Measurements from ENCODE around the gene TIMM44. TPM values are rescaled to one million over a fixed set of nuclear protein-coding genes. Genes with fewer than 3 reads are reported as not detected.

Gene TIMM44
- total and polyA plus RNA-seq, 4 donors, result 17.7 to 35.8 (median 26.6) TPM

- no peak for DNase-seq (ENCODE audit: low spot score)
- TF ChIP-seq MAX (IDR thresholded peaks at IDR 0.05) (no peak), HNF4A (conservative IDR thresholded peaks at IDR 0.05) (no peak), SP1 (IDR thresholded peaks at IDR 0.05) (no peak), YY1 (IDR thresholded peaks at IDR 0.05) (no peak), HNF4G (IDR thresholded peaks at IDR 0.05) (no peak), FOXA2 (IDR thresholded peaks at IDR 0.05) (no peak), EGR1 (IDR thresholded peaks at IDR 0.05; ENCODE audit: low read depth in 2 of 2) (no peak), RAD21 (IDR thresholded peaks at IDR 0.05) (no peak), ATF3 (IDR thresholded peaks at IDR 0.05) (no peak), NR2F2 (IDR thresholded peaks at IDR 0.05) (no peak), RXRA (IDR thresholded peaks at IDR 0.05) (no peak), TAF1 (conservative IDR thresholded peaks at IDR 0.05) (no peak), REST (IDR thresholded peaks at IDR 0.05) (no peak), CTCF (IDR thresholded peaks at IDR 0.05; ENCODE audit: low read depth, low read length, missing input control) (no peak)
- no peaks in the 10 kb centered on the region for H3K36me3 ChIP-seq (ENCODE audit: control insufficient read depth in 4 of 4, insufficient read depth in 3 of 4, low read depth in 1 of 4, low read length in 3 of 4)
- WGBS, result 84% methylated on average over 6 of the region's 6 CpGs
- no peaks in the 10 kb centered on the region for H3K9me3 ChIP-seq (ENCODE audit: control insufficient read depth in 4 of 4, low read length in 3 of 4)
- peaks cover 0 to 3% (median under 1%) of the 10 kb centered on the region in 4 donors for H3K4me1 ChIP-seq (ENCODE audit: control insufficient read depth in 4 of 4, insufficient read depth in 4 of 4, low read length in 3 of 4)
- no peak overlapping the region for H3K4me3 ChIP-seq (ENCODE audit: low read depth in 1 of 3, low read length in 3 of 3)
- H3K9ac ChIP-seq (ENCODE audit: low read depth in 1 of 2, low read length in 2 of 2), result no peak overlapping the region
- no peak overlapping the region for H3K27ac ChIP-seq (ENCODE audit: low read depth in 1 of 2, low read length in 2 of 2)
- H3K27me3 ChIP-seq (ENCODE audit: control insufficient read depth in 4 of 4, insufficient read depth in 4 of 4, low read length in 3 of 4), result peaks cover 0 to 8% (median 6%) of the 10 kb centered on the region in 4 donors
Observed at GRCh38 chr19:7877249-7877836, 66.1 kb downstream of the TIMM44 start.

Other genes with a start within 250 kb of the TIMM44 start
- gene FCER2, start 241.5 kb downstream of the TIMM44 start, total RNA-seq, result under 1 TPM in 1 of 2 donors, not detected in 1; 0.14 TPM
- gene FCER2, start 241.5 kb downstream of the TIMM44 start, polyA plus RNA-seq, result not detected
- gene CLEC4G, start 211.6 kb downstream of the TIMM44 start, total RNA-seq, result 10 to 100 TPM in 1 of 2 donors, 1 to 10 TPM in 1; 7.7 to 43.9 TPM
- gene CLEC4G, start 211.6 kb downstream of the TIMM44 start, polyA plus RNA-seq, result 10 to 100 TPM; 47.4 to 69.0 TPM
- gene CD209, start 196.1 kb downstream of the TIMM44 start, total RNA-seq, result 1 to 10 TPM; 1.6 to 1.9 TPM
- 1 to 10 TPM in 1 of 2 donors, under 1 TPM in 1; 0.44 to 3.5 TPM for gene CD209, start 196.1 kb downstream of the TIMM44 start, polyA plus RNA-seq
- 10 to 100 TPM; 22.2 to 33.0 TPM for gene CLEC4M, start 180.4 kb downstream of the TIMM44 start, total RNA-seq
- 10 to 100 TPM; 32.7 to 33.5 TPM for gene CLEC4M, start 180.4 kb downstream of the TIMM44 start, polyA plus RNA-seq
- 1 to 10 TPM; 4.2 to 4.7 TPM for gene EVI5L, start 113.4 kb downstream of the TIMM44 start, total RNA-seq
- 1 to 10 TPM; 1.4 to 5.0 TPM for gene EVI5L, start 113.4 kb downstream of the TIMM44 start, polyA plus RNA-seq
- not detected for gene PRR36, start 69.3 kb downstream of the TIMM44 start, total RNA-seq
- gene PRR36, start 69.3 kb downstream of the TIMM44 start, polyA plus RNA-seq, result under 1 TPM; 0.02 to 0.03 TPM
- 1 to 10 TPM; 1.8 to 3.3 TPM for gene LRRC8E, start 55.2 kb downstream of the TIMM44 start, total RNA-seq
- gene LRRC8E, start 55.2 kb downstream of the TIMM44 start, polyA plus RNA-seq, result 1 to 10 TPM in 1 of 2 donors, not detected in 1; 2.4 TPM
- 10 to 100 TPM in 1 of 2 donors, 1 to 10 TPM in 1; 9.4 to 11.7 TPM for gene MAP2K7, start 39.8 kb downstream of the TIMM44 start, total RNA-seq
- gene MAP2K7, start 39.8 kb downstream of the TIMM44 start, polyA plus RNA-seq, result 1 to 10 TPM; 3.0 to 9.7 TPM
- 1 to 10 TPM in 1 of 2 donors, not detected in 1; 2.5 TPM for gene TGFBR3L, start 28.8 kb downstream of the TIMM44 start, total RNA-seq
- gene TGFBR3L, start 28.8 kb downstream of the TIMM44 start, polyA plus RNA-seq, result under 1 TPM; 0.32 to 0.36 TPM
- gene SNAPC2, start 23.3 kb downstream of the TIMM44 start, total RNA-seq, result 1 to 10 TPM; 2.8 to 3.5 TPM
- gene SNAPC2, start 23.3 kb downstream of the TIMM44 start, polyA plus RNA-seq, result 1 to 10 TPM; 3.0 to 7.1 TPM
- under 1 TPM; 0.08 to 0.14 TPM for gene CTXN1, start 17.5 kb downstream of the TIMM44 start, total RNA-seq
- under 1 TPM in 1 of 2 donors, not detected in 1; 0.07 TPM for gene CTXN1, start 17.5 kb downstream of the TIMM44 start, polyA plus RNA-seq
- gene ELAVL1, start 62.0 kb upstream of the TIMM44 start, total RNA-seq, result 10 to 100 TPM; 21.2 to 33.7 TPM
- gene ELAVL1, start 62.0 kb upstream of the TIMM44 start, polyA plus RNA-seq, result 10 to 100 TPM; 14.4 to 17.0 TPM
- not detected for gene CCL25, start 109.1 kb upstream of the TIMM44 start, total RNA-seq
- not detected for gene CCL25, start 109.1 kb upstream of the TIMM44 start, polyA plus RNA-seq
- gene FBN3, start 205.9 kb upstream of the TIMM44 start, total RNA-seq, result under 1 TPM; under 0.01 to 0.61 TPM
- under 1 TPM in 1 of 2 donors, not detected in 1; 0.08 TPM for gene FBN3, start 205.9 kb upstream of the TIMM44 start, polyA plus RNA-seq